ENCODE data around the gene E2F4.

Gene E2F4

GRCh38 chr16:67173808-67174705 is 17.9 kb upstream of the E2F4 start:
- DNase-seq (ENCODE audit: low read depth in 1 of 2, low spot score in 1 of 2), result peak in 1 of 2 donors; percentile 25

DNA sequence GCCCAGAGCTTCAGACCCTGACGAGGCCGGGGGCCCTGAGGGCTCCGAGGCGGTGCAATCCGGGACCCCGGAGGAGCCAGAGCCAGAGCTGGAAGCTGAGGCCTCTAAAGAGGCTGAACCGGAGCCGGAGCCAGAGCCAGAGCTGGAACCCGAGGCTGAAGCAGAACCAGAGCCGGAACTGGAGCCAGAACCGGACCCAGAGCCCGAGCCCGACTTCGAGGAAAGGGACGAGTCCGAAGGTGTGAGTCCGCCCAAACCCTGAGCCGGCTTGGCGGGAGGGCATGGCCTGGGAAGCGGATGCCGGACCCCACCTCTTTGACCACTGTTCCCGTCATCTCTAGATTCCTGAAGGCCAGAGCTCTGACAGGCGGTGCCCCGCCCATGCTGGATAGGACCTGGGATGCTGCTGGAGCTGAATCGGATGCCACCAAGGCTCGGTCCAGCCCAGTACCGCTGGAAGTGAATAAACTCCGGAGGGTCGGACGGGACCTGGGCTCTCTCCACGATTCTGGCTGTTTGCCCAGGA is 17.2 kb upstream of the E2F4 start:
- no peak for DNase-seq (ENCODE audit: low read depth in 1 of 2, low spot score in 1 of 2)

DNA sequence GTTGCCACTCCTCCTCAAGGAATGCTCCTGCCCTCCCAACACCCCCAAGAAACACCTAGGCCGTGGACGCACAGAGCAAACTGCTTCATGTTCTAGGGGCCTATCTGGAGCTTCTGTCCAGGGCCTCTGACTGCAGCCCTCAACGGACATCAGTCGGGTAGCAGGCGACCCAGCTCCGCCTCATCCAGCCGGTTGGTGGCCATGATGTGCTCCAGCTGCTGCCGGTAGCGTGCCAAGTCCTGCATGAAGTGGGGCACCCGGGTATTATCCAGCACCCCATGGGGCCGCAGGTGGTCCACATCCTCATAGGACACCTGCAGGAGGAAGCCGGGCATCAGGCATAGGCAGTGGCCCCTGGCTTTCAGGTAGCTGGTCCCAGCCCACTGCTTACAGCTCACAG is 15.3 kb upstream of the E2F4 start:
- DNase-seq (ENCODE audit: low read depth in 1 of 2, low spot score in 1 of 2), result no peak

DNA sequence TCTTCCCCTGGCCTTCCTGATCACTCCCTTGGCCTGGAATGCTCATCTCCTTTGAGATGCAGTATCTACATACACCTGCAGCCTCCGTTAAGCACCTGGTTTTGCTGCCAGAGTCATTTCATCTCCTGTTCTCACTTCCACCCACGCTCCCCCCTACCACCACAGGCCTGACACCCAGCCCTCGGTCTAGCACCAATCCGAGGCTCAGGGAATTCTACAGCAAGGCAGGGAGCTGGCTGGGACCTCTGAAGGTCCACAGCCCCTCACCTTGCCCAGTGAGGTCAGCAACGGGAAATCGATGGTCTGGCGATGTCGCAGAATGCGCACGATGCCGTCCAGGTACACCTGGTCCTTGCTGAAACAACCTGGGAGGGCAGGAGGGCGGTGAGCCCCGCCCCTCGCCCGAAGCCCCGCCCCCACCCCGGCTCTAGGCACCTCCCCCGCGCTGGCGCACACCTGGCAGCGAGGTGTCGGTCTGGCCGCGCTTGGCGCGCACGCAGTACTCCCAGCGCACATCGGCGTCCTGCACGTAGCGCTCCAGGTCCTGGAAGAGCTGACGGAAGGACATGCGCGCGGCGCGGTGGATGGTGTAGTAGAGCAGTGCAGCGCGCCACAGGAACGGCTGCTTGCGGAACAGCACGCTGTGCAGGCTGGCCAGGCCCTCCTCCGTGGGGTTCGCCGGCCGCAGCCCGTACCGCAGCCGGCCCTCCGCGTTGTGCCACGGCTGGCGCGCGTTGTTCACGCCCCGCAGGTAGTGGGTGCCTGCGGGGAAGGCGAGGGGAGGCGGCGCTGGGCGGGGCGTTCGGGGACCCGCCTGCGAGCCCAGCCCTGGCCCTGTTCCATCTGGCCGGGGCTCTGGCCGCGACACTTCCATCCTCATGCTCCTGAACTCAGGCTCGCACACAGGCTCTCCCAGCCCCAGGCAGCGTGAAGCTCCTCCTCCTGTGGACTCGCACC is 13.9 kb upstream of the E2F4 start:
- DNase-seq (ENCODE audit: low read depth in 1 of 2, low spot score in 1 of 2), result no peak

DNA sequence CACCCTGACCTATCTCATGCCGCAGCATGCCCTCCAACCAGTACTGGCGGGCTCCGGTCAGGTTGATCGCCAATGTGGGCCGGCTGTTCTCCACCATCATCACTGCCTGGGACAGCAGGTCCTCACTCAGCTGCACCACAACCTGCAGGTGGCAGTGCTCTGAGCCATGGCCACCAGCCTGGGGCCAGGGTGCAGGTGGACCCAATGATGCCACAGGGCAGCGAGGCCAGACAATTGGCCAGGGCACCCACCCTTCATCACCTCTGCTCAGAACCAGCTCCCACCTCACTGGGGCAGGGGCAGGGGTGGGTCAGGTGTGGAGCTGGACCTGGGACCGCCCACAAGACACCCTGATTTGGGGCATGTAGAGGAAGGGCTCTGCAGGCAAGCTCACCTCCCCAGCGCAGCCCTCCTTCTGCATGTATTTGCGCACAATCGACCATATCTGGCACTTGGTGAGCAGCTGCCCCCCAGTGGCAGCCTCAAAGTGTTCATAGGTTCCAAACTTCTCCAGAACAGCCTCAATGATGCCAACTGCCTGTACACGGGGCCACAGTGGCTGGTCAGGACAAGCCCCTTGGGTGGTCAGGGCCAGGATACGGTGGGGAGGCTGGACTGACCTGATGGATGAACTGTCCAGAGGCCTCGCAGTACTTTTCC is 12.4 kb upstream of the E2F4 start:
- DNase-seq (ENCODE audit: low read depth in 1 of 2, low spot score in 1 of 2), result no peak

GRCh38 chr16:67180166-67180565 is 11.8 kb upstream of the E2F4 start:
- no peak for DNase-seq (ENCODE audit: low read depth in 1 of 2, low spot score in 1 of 2)

- no peak for DNase-seq (ENCODE audit: low read depth in 1 of 2, low spot score in 1 of 2)
Measured at GRCh38 chr16:67181346-67181745, 10.6 kb upstream of the E2F4 start.

GRCh38 chr16:67182288-67182687 is 9.7 kb upstream of the E2F4 start:
- no peak for DNase-seq (ENCODE audit: low read depth in 1 of 2, low spot score in 1 of 2)

DNA sequence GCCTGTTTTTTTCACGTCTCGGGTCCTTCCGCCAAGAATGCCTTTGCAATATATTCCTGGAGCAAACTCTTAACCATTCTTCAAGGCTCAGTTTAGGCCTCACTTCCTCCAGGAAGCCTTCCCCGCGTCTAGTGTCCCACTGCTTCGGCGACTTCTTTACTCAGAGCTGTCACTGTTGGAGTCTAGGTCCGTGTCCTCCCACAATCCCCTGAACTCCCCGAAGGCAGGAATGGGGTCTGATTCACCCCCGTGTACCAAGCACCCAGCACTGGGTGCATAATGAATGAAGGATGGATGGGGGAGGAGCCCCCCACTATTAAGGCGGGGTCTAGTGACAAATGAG is 8.7 kb upstream of the E2F4 start:
- no peak for DNase-seq (ENCODE audit: low read depth in 1 of 2, low spot score in 1 of 2)

DNA sequence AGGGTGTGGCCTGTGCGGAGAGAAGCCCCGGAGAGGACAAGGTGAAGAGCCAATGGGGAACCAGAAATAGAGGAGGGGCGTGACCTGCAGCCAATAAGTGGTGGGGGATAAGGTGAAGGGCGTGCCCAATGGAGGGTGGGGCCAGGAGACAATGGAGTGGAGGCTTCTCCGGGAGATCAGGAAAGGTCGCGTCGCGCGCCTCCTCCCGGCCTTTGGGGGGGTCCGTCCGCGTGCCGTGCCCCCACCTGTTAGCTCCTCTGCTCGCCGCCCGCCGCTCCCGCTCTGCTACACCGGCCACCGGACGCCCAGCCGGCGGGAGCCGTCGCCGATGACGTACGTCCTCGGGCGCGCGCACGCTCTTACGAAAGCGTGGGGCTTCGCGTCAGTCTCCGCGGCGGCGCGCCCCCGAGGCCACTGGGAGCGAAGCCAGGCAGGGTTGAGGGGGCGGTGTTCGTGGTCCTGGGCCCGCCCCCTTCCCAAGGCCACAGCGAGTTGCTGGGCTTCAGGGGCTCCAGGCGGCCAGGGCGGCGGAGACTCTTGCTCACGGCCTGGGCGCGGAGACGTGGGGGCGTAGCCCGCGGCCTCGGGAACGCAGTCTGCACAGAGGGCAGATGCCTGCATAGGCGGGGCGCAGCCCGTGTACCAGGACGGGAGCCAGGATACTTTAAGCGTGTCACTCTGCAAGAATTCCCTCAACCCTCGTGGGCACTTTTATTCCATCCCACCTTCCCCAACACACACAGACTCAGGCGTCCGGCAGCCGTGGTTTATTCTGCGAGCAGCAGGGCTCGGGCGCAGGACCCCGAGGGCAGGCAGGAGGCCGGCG is 8.1 kb upstream of the E2F4 start, which contains the start of gene MATCAP1:
Gene MATCAP1 (minus strand): TSS at position 337 of the 826 bp plus-strand sequence. CDS start 3,353 bp downstream, outside the sequence.
- peak; percentile 77 to 84 for DNase-seq (ENCODE audit: low read depth in 1 of 2, low spot score in 1 of 2)

DNA sequence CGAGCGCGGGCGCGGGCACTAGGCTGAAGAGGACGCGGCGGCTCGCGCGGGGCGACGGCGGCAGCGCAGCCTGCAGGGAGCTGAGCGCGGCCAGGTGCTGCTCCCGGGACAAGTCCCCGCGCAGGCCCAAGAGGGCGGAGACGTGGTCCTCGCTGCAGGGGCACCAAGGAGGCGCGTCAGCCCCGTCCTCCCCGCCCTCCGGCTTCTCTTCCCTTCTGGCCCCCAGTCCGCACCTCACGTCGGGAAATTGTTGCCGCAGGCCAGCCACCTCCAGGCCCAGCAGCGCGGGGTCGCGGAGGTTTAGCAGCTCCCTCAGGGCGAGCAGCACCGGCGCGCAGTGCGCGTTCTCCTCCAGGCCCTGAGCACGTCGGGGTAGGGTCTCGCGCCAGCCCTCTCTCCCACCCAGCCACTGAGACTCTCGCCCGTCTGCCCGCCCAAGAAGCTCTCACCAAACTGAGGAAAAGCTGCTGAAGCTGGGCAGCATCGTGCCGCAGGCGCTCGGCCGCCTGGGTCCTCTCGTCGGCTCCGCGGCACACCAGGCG is 7.4 kb upstream of the E2F4 start:
- no peak for DNase-seq (ENCODE audit: low read depth in 1 of 2, low spot score in 1 of 2)

GRCh38 chr16:67184995-67185650 is 6.8 kb upstream of the E2F4 start:
- peak; percentile 61 to 76 for DNase-seq (ENCODE audit: low read depth in 1 of 2, low spot score in 1 of 2)

DNA sequence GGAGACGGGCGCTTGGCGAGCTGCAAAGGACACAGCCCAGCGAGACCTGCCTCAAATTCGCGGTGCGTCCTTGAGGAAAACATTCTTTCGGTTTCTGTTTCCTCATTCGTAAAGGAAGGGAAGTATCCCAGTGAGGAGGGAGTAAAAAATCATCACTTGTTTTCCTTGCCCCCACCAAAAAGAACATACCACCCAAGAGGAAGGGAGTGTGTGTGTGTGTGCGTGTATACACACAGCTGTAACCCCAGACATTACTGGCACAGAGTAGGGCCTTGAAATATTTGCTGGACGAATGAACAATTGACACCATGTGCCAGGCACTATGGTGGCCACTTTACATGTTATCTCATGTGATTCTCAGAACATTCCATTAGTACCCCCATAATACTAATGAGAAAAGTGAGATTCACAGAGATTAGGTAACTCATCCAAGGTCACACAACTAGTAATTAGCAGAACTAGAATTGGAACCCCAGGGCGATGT is 6.3 kb upstream of the E2F4 start:
- no peak for DNase-seq (ENCODE audit: low read depth in 1 of 2, low spot score in 1 of 2)

DNA sequence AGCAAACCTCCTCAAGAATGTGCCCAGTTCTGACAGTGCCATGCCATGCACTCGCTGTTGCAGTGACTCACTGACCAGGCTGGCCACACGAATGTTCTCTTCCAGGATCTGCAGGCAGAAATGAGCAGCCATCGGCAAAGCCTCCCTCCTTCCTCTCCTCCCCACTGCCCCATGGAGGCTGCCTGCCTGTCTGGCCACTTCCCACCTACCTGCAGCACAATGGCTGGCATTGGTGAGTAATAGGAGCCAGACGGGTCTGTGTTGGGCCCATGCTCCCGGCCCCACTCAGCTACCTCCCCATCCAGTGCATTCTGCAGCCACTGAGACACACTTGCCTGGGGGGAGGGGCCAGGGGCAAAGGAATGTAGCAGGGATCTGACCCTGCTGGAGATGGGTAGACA is 5.4 kb upstream of the E2F4 start:
- DNase-seq (ENCODE audit: low read depth in 1 of 2, low spot score in 1 of 2), result no peak

DNA sequence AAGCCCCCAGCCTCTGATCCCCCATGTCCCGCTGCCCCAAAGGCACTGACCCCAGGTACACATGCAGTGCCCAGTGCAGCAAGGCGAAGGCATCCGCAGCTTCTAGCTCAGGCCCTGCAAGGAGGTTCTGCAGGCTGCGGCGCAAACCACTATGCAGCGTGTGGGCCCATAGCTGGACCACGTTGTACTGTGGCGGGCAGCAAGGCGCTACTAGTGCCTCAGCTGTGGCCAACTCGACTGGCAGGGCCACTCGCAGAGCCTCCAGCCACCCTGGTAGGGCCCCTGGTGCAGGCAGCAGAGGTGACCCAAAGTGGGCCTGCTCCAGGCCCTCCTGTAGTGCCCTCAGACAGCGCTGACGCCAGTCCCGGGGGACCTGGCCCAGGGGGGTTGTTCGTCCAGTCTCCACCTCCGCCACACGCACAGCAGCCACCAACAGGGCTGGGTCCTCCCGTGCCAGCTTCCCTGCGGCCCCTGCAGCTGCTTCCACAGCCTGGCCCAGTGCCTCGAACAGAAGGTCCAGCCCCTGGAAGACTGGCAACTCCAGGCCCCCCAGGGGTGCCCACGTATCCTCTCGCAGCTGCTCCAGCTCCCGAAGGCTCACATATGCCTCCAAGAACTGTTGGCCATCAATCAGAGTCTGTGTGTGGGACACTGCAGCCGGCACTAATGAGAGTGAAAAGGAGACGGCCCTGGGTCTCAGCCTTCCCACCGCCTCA is 4.6 kb upstream of the E2F4 start:
- DNase-seq (ENCODE audit: low read depth in 1 of 2, low spot score in 1 of 2), result no peak

GRCh38 chr16:67188323-67188722 is 3.6 kb upstream of the E2F4 start:
- DNase-seq (ENCODE audit: low read depth in 1 of 2, low spot score in 1 of 2), result no peak

DNA sequence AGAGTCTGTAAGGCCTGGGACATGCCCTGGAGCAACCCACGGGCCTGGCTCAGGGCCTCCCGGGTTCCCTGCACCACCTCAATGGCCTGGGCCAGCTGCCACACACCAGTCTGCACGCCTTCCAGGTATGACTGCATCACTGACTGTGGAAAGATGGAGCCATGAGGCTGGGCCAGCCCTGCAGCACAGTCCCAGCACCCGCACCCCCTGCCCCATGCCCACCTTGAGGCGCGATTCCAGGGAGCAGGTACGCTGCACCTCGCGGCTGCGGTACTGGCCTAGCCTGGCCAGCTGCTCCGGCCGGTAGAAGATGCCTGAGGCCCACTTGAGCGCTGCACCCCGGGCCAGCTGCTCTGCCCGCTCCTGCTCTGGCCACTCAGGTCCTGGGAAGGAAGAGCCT is 3.2 kb upstream of the E2F4 start:
- DNase-seq (ENCODE audit: low read depth in 1 of 2, low spot score in 1 of 2), result no peak

GRCh38 chr16:67190041-67190440 is 1.9 kb upstream of the E2F4 start, which contains the start of gene EXOC3L1:
TSS of gene EXOC3L1 (minus strand) at chr16:67190136. CDS start at chr16:67189676, 460 bp downstream.
- no peak for DNase-seq (ENCODE audit: low read depth in 1 of 2, low spot score in 1 of 2)
